ENCODE data around the gene MDC1.
"Not testable (repeated sequence)": the region's sequence is repeated elsewhere in the genome, so short reads cannot be mapped to it uniquely, and the experiment has no call there.

The MDC1 gene

DNA sequence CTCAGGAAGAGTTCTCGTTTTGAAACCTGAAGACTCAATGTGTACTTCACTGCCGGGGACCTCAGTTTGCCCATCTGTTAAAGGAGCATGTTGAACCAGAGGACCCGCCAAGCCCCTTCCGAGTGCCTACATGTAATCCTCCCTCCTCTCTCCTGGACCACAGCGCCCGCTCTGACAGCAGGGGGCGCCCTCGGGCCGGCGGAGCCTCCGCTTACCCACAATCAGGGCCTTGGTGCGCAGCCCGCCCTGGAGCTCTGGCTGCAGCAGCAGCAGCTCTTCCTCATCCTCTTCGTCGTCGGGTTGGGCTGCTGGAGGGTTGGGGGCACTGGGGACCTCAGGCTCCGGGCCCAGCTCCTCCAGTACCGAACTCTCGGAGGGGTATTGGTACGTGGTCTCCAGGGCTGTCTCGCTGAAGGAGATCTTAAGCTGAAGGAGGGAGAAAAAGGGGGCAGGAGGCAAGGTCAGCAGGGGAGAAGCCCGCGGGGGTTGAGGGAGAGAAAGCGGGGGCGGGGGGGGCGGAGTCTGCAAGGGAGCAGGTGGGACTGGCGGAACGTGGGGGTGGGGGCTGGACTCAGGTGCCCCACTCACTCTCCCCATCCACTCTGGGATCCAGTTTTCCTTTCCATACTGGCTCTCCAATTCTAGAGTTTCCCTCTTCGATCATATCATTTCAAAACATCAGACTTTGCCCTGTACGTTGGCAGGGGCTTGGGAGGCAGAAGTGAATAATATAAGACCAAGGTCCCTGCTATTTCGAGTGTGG, 37.9 kb downstream of the MDC1 start:
- peak; percentile 57 for DNase-seq

DNA sequence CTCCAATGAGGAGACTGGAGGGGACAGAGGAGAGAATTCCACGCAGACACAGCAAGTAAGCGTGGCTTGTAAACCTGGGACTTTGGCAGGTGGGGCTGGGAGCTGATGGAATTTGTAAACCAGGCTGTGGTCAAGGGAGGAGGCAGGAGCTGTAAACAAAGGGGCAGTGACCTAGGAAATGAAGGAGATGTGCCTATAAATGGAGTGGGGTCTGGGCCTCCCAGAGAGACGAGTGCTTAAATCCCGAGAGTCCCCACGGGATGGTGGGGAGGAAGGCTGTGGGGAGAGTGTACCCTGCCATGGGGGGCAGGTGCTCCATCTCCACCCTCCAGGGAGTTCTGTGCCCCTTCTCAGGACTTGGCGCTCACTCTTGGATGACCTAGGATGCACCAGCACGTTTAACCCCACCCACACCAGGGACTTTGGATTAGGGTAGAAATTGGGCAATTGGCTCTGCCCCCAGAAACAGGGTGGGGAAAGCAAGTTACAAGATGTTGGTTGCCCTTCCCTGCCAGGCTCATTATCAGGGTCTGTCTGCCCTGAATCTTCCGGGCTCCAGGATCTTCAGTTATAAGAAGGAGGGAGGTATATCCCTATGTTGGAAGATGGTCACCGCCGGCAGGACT, 40.3 kb downstream of the MDC1 start:
- no peak for DNase-seq

DNA sequence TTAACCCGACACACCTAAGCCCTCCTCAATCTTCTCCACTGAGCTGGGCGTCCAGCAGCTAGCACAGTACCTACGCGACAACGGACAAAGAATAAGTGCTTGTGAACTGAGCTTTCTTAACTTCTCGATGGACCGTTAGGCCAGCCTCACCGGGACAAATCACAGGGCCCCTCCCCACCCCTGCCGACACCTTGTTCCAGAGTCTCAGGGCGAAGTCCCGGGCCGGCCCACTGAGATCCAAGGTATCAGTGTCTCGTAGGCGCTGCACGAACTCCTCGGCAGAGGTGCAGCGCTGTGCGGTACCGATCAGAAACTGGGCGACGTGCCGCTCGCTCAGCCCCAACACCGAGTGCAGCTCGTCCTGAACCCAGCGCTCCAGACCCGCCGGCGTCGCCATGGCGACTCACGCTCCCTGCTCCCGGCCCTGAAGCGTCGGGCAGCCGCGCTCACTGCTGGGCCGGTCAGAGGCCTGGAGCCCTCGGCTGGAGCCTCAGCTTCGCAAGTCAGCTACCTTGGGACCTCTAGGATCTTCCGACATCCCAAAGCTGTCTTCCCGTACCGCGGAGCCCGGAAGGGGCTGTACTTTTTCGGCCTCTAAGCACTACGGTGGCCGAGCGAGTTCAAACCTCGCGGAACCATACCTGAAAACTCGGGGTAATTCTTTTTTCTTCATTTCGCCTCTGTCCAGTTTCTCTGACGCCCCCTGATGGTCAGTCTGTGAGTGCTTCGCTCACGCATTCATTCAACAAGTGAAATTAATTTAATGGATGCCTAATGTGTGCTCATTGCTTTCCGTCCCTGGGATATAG, 44.4 kb downstream of the MDC1 start, which contains the start of gene DHX16:
Gene DHX16 (minus strand): TSS at position 562 of the 809 bp plus-strand sequence. CDS start 165 bp downstream, at position 397.
- peak; percentile 92 for DNase-seq

DNA sequence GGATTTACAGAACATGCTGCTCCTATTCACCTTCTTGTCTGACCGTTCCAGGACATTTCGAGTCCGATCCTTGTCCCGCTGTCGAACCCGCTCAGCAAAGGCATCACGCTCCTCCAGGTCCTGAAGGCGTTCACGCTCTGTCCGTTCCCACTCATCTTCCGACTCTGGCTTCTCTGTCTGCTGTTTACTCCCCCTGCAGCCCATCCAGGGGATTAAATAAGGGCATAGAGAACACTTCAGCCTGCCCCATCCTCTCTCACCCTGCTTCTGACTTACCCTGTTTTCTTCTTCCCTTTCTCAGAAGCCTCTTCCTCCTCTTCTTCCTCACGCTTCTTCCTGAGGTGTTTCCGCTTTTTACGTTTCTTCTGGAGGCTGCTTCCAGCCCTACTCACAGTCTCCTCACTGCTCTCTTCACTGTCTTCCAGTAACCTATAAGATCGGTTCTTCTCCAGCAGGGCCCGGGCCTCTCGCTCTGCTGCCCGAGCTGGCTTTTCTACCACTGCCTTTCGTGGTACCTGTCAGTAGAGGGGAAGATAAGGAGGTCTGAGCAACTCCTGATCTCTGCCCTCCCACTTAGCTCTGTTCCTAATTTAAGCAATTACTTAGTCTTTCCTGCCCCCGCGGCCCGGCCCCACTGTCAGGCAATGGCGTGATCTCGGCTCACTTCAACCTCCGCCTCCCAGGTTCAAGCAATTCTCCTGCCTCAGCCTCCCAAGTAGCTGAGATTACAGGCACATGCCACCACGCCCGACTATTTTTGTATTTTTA, 46.1 kb downstream of the MDC1 start:
- no peak for DNase-seq

DNA sequence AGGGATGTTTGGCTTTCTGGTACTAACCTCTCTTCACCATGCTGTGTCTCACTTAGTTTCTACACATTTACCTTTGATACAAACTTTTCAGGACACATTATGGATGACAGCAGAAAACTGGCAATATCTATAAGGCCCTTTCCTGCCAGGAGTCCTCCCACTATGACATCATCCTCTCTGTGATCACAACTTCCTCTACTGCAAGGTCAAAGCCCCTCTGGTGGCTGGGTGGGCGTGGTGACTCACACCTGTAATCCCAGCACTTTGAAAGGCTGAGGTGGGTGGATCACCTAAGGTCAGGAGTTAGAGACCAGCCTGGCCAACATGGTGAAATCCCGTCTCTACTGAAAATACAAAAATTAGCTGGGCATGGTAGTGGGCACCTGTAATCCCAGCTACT, 50.8 kb downstream of the MDC1 start:
- DNase-seq = not testable (repeated sequence)

DNA sequence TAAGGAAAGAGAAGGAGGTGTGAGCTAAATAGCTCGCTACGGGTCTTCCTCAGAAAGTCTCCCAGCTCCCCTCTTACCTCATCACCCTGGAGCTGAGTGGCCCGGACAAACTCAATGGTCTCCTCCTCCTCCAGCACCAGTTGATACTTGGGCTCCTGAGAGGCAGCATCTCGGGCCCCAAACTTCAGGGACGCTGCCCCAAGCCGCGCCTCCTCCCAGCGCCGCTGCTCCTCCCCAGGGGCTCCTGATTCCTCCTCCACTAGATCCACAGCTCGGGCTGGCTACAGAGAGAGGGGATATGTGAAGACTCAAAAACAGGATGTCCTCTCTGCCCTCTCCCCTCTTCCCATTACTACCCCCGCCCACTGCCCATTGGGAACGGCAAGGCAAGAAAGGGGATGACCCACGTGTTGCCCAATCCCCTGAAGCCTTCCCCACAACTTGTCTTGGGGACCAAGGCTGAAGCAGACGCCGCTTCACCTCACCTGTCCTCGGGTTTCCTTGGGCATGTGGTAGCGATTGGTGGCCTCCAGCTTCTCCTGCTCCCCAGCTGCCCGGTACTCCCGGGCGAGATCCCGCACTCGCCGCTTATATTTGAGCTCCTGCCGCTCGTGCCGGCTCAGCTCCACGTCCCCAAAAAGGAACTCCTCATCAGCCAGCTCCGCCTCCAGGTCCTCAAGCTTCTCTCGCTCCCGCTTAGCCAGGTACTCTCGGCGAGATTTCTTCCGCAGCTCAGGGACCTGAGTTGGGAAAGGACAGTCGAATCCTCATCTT, 51.9 kb downstream of the MDC1 start:
- no peak for DNase-seq

DNA sequence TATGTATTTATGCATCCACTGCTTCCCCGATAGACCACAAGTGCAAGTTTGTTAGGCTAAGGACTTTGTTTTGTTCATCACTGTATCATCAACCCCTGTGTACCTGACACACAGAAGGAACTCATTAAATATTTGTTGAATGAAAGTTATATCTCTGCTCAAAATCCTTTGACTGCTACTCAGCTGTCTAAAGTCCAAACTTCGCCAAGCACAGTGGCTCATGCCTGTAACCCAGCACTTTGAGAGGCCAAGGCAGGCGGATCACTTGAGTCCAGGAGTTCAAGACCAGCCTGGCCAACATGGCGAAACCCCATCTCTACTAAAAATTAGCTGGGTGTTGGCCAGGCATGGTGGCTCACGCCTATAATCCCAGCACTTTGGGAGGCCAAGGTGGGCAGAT, 59.2 kb downstream of the MDC1 start:
- DNase-seq = not testable (repeated sequence)

DNA sequence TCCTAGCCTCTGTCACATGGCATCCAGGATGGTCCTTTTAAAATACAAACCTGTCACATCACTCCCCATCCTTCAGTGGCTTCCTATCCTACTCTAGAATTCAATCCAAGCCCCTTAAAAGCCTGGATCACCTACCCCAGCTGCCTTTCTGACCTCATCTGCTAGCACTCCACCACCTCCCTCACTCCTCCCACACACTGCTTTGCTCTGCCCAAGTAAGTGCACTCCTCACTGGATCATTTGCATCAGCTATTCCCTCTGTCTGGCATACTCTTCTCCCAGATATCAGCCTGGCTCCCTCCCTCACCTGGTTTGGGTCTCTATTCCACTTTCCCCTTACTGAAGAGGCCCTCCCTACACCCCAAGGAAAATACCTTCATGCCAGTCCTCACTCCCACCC, 59.6 kb downstream of the MDC1 start:
- DNase-seq = no peak

DNA sequence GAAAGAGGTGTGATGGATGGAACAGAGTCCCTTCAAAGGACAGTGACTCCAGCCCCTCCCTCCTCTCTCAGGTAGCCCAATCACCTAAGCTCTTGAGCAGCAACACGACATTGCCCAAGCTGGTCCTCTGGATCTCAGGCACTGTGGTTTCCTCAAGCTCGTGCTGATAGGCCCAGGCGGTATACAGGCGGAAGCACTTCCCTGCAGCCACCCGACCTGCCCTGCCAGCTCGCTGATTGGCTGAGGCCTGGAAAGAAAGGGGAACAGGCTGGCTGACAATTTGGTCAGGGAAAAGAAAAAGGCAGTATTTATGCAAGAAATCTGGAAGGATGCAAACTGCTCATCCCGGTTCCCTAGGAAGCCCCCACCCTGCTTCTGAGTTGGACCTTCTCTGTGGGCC, 60.6 kb downstream of the MDC1 start:
- DNase-seq = no peak

DNA sequence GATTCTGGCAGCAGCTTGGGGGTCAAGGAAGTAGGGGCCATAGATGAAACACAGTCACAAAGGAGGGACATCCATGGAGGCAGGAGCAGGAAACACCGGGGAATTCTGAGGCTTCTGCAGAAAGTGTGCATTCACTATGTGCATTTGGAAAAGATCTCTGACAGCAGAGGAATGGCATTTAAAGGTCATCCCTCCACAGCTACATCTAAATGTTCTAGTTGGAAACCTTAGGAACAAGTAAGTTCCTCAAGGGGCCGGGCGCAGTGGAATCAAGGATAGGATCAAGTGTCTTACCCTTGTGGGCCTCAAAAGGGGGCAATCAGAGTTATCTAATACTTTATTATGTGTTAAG, 61.4 kb downstream of the MDC1 start:
- no peak for DNase-seq

DNA sequence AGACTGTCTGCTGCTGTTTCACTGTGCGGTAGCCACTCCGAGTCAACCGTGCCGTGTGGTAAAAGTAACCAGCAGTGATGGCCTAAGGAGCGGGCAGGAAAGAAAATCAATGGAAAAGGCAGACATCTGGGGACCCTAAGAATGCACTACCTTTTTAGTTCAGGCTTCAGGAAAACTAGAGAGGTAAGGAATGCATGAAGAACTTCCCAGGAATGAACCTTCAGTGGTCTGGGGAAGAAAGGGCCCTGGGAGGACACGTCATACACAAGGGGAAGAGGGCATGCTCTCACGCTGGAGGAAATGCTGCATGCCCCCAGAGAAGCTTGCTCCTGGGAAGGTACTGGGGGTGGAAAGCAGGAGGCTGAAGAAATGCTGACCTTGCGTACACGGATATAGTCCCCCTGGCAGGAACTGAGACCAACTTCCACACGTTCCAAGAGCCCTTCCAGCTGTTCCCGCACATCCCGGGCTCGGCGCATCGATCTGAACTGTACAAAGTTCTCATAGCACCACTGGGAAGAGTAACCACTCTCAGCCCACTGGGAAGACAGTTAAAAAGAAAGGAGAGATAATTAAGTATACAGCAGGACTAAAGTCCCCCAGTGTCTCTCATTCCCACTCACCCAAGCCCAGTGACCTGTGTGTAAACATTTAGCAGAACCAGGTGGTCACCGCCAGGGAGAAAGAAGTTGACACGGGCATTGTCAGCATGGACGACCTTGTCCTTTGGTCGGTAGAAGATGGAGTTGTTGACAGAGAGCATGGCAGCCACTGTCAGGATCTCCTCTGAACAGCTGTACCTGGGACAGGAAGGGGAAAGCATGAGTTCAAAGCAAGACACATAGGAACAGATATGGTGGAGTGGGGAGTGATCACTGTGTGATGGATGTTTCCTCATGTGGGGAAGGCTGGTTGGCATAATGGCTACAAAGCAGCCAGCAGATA, 62.0 kb downstream of the MDC1 start:
- DNase-seq = no peak

DNA sequence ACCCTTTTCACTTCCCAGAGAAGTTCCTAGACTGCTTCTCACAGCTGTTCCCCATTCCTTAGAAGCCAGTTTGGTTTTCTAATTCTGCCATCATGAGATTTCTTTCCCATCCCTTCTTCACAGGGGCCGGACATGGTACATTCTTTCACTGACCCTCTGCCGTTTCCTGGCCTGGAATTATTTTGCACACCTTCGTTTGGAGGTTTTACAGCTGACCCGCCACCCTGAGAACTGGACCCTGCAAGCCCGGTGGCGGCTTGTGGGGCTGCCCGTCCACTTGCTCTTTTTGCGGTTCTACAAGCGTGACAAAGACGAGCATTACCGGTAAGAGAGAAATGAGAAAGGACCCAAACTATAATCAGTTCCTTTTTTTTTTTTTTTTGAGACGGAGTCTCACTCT, 65.9 kb downstream of the MDC1 start:
- DNase-seq = no peak

Measured in NCI-H345 (cell line).